Measurements from ENCODE around the gene CIROP. TPM values are rescaled to one million over a fixed set of nuclear protein-coding genes. Genes with fewer than 3 reads are reported as not detected.

CIROP gene
- total and polyA plus RNA-seq, 9 of the 15 experiments (the other 6 are each of a cell fraction or from before 2014, with no cell fraction given): not detected

- TF ChIP-seq TFAP4 (CRISPR knock-in tag; IDR thresholded peaks at IDR 0.05; ENCODE audit: borderline replicate concordance) (0 out of 2 replicates have a peak, but pooled peaks have one; percentile 4), TCFL5 (CRISPR knock-in tag; conservative IDR thresholded peaks at IDR 0.05) (no peak), ZNF696 (CRISPR knock-in tag; conservative IDR thresholded peaks at IDR 0.05) (no peak), ZMIZ1 (IDR thresholded peaks at IDR 0.05; ENCODE audit: low read depth in 2 of 2, low read length in 2 of 2) (no peak), ATF6 (CRISPR knock-in tag; IDR thresholded peaks at IDR 0.05) (no peak)
Observed at GRCh38 chr14:23129759-23130316, 25.0 kb upstream of the CIROP start (continued).

All from K562 (cell line).